Amniotic epithelial cell (primary cell): Measurements from ENCODE around the gene SERTAD3.

ENCODE experiments used
- DNase-seq: peaks from one replicate; pipeline ENCODE4 v3.0.0-alpha.2; 2010; ENCODE audit warnings: low read depth

The SERTAD3 gene

DNA sequence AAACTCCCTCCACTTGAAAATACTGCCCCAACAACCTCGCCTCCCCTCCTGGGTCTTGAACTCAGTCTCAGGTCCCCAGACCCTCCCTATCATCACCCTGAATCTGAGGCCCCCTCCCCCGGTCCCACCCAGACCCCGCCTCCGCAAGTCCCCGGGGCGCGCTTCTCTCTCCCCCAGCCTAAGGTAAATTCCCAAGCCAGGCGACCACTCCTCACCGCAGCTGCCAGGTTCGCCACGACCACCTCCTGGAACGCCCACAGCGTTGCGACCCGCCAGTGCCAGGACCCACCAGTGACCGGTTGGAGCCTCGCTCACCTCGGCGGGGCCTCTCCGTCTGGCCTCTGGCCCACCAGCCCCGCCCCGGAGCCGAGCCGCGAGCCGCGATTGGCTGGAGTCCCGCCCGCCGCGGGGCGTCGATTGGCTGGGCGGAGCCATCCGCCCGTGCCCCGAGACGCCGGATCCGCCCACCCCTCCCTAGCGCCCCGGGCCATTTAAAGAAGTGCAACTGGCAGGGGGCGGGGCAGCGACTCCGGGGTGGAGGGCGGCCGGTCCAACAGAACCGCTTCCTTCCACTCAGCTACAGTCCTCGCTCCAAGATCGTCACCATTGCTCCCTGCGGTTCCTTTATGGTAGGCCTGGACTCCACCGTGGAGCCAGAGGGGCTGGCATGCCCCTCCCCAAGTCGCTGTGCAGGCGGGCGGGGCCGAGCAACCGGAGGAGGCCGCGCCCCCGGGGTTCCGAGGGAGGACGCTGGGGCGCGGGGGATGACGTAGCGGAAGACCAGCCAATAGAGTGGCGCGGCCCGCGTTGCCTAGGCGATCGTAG, at the start of gene SERTAD3:
TSS of gene SERTAD3 (minus strand) at position 336 of the 825 bp plus-strand sequence. CDS start 2,255 bp downstream, outside the sequence.
- peak; percentile 86 for DNase-seq

GRCh38 chr19:40493778-40494177, 49.6 kb upstream of the SERTAD3 start:
- DNase-seq, result no peak

GRCh38 chr19:40492274-40492673, 48.1 kb upstream of the SERTAD3 start:
- DNase-seq, result no peak

- no peak for DNase-seq
Measured at GRCh38 chr19:40489882-40490230, 45.7 kb upstream of the SERTAD3 start.

GRCh38 chr19:40486017-40486416, 41.9 kb upstream of the SERTAD3 start:
- no peak for DNase-seq

- DNase-seq, result peak; percentile 12
Measured at GRCh38 chr19:40475878-40476644, 31.9 kb upstream of the SERTAD3 start.

GRCh38 chr19:40474737-40475136, 30.6 kb upstream of the SERTAD3 start:
- no peak for DNase-seq

DNA sequence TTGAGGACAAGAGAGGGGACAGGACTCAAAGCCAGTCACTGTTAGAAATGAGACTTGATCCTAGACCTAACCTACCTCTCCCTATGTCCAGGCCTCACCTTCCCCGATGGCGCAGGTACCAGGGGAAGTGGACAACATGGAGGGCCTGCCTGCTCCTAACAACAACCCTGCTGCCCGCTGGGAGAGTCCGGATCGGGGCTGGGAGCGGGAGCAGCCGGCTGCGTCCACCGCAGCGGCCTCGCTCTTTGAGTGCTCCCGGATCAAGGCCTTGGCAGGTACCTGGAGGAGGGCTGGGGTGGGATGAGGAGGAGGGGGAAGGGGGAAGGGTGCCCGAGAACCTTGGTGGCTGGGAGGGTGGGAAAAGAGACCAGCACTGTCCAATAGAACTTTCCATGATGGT, 28.4 kb upstream of the SERTAD3 start:
- no peak for DNase-seq

- no peak for DNase-seq
Measured at GRCh38 chr19:40471111-40471510, 27.0 kb upstream of the SERTAD3 start.

DNA sequence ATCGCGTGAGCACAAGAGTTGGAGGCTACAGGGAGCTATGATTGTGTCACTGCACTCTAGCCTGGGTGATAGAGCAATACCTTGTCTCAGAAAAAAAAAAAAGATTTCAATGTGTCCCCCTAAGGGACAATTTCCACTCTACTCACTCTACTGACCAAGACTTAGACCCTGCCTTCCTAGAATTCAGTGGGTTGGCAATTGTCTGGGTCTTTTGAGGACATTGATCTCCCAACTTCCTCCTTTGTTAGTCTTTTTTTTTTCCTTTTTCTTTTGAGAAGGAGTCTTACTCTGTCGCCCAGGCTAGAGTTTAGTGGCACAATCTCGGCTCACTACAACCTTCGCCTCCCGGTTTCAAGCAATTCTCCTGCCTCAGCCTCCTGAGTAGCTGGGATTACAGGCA, 24.9 kb upstream of the SERTAD3 start:
- DNase-seq, result no peak

GRCh38 chr19:40466985-40467734, 23.0 kb upstream of the SERTAD3 start, which contains the start of gene SPTBN4:
SPTBN4 (plus strand) TSS chr19:40467001; CDS start chr19:40472622, 5,621 bp downstream.
- no peak for DNase-seq

- no peak for DNase-seq
Measured at GRCh38 chr19:40466219-40466984, 22.3 kb upstream of the SERTAD3 start.

GRCh38 chr19:40465557-40466218, 21.6 kb upstream of the SERTAD3 start, which contains the start of gene BLVRB:
BLVRB (minus strand) TSS chr19:40465745; CDS start chr19:40465688, 57 bp downstream.
- peak; percentile 98 for DNase-seq

GRCh38 chr19:40465025-40465556, 21.0 kb upstream of the SERTAD3 start:
- DNase-seq, result peak; percentile 90

DNA sequence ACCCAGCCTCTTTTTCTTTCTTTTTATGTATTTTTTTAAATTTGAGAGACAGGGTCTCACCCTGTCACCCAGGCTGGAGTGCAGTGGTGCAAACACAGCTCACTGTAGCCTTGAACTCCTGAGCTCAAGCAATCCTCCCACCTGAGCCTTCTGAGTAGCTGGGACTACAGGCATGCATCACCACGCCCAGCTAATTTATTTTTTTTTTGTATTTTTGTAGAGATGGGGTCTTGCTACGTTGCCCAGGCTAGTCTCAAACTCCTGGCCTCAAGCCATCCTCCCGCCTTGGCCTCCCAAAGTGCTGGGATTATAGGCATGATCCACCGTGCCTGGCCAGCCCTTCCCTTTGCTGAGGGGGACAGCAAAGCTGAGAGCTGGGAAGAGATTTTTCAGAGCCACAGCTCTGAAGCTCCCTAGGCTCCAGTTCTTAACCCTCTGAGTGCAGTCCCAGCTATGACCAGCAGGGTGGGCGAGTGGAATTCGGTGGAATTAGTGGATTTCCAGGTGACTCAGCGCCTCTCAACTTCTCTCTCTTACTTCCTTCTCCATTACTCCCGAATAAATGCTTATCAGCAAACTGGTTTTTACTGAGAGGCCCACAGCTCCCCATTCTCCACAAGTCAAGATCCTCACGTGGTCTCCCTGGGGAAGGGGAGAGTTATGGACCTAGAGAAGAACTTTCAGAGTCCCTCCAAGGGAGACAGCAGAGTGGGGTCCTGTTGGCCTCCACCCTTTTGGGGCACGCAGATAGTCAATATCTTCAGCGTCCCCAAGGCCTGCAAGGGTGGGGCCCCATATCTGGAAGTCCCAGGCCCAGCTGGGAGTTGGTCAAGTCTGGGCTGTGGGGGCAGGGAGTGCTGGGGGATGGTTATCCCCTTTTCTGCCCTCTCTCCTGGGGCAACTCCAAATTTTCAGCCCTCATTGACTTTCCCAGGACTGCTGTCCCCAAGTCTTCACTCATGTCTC, 20.2 kb upstream of the SERTAD3 start:
- DNase-seq, result peak; percentile 95

DNA sequence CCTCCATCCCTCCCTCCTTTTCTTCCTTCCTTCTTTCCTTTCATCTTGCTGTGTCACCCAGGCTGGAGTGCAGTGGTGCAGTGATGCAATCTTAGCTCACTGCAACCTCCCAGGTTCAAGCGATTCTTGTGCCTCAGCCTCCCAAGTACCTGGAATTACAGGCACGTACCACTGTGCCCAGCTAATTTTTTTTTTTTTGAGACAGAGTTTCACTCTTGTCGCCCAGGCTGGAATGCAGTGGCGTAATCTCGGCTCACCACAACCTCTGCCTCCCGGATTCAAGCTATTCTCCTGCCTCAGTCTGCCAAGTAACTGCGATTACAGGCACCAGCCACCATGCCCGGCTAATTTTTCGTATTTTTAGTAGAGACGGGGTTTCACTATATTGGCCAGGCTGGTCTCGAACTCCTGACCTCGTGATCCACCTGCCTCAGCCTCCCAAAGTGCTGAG, 19.5 kb upstream of the SERTAD3 start:
- DNase-seq, result peak; percentile 46

DNA sequence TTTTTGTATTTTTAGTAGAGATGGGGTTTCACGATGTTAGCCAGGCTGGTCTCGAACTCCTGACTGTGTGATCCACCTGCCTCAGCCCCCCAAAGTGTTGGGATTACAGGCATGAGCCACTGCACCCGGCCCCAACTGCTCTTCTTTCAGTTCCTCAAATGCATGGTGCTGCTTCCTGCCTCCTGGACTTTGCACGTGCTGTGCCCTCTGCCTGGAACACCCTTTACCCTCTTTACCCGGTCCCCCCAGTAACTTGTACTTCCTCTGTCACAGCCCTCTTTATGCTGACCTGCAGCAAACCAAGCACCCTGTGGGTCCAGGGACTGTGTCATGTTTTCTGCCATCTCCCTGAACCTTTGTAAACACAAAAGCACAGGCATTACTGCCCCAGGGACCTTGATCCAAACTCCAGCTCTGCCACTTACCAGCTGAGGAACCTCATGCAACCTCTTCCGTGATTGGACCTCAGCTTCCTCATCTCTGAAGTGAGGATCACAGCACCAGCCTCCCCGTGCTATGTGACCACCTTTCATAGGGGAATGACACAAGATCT, 17.6 kb upstream of the SERTAD3 start:
- no peak for DNase-seq

DNA sequence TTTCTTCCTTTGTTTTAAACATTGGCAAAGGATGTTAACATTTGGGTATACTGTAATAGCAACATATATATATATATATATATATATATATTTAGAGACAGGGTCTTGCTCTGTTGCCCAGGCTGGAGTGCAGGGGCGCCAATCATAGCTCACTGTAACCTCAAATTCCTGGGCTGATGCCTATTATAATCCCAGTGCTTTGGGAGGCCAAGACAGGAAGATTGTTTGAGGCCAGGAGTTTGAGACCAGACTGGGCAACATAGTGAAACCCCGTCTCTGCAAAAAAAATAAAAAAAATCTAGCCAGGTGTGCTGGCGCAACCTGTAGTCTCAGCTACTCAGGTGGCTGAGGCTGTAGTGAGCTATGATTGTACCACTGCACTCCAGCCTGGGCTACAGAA, 16.1 kb upstream of the SERTAD3 start:
- no peak for DNase-seq

GRCh38 chr19:40458597-40458974, 14.5 kb upstream of the SERTAD3 start:
- no peak for DNase-seq
